ENCODE data around the gene TRIO.

Gene TRIO

DNA sequence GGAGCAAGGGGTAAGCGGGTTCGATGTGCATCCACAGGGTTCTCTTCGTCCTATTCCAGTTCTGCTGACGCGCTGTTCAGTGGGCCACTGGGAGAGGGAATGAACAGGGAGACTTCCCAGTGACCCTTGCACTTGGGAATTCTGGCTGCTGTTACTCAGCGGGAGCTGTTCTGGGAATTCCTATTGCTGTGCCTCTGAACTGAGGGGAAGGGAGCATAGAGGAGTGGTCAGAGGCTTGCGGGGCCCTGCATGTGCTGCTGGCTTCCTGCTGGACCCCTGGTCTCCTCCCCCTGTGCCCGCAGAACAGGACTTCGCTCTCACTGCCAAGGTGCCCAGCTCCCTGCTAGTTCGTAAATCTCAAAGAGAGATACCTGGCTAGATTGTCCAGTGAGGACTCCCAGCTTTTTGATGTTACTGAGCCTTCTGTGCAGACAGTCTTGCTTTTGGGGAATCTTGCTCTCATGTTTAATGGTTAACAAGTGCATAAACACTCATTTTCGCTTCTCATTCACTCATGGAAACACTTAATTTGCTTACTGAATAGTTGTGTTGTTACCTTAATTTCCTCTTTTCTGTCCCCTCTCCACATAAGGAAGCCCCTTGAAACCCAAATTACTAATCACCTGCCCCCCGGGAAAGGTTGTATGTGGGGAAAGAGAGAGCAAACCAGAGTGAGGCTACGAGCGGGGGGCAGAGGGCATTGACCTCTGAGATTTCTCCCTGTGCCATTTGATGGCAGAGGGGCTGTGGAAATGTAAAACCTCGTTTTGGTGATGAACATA, 5.9 kb downstream of the TRIO start:
- no peak for DNase-seq

GRCh38 chr5:14149672-14150274, 6.6 kb downstream of the TRIO start:
- no peak for DNase-seq

DNA sequence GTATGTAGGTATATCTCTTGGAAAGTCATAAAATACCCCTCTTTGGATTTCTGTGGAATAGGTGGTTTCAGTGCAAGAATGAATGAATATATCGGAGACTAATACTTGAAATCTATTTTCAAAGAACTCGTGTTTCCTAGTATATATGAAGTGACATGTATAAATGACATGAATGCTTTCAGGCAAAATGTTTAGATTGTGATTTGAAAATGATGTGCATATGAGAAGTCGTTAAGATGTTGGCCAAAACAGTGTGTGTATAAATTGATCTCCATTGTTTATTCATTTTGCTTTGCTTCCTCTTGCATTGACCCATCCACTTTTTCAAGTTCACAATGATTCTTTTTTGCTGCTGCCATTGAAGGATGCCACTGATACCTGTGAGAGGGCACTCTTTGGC, 8.3 kb downstream of the TRIO start:
- DNase-seq: no peak

GRCh38 chr5:14153071-14153864, 10.1 kb downstream of the TRIO start:
- DNase-seq: no peak

DNA sequence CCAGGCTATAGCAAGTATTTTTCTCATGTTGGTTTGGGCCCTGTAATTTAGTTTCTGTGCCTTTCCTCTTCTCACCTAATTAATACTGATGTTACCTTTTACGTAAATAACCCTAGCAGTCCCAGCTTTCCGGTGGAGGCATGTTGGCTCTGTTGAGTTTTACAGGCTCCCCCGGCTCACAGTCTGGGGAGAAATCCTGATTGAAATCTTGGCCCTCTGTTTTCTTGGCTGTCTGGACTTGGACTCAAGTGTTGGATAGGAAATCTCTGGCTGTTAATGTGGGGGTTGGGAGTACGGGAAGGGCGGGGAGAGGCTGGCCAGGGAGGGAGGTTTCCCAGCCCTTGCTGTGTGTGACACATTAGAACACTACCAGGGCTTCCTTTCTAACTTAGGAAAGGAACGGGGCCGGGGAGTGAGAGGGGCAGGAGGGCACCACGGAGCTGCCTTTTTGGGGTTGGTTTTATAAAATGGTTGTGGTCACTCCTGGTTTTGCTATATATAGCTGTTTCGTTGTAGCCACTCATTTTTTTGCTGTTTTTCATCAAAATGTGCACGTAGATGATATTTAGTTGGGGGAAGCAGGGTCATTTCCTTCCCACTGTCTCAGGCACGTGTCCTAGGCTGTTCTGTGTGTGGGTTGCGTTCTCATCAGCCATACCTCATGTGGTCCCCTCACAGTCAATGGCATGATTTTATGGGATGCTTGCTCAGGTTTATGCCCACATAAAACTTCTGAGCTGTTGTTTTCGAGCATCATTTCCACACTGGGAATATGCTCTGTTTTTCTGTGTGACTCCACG, 11.0 kb downstream of the TRIO start:
- peak; percentile 33 for DNase-seq

- DNase-seq: no peak
These were observed 11.9 kb downstream of the TRIO start for GRCh38 chr5:14155075-14155474.

GRCh38 chr5:14155739-14156138, 12.6 kb downstream of the TRIO start:
- no peak for DNase-seq

DNA sequence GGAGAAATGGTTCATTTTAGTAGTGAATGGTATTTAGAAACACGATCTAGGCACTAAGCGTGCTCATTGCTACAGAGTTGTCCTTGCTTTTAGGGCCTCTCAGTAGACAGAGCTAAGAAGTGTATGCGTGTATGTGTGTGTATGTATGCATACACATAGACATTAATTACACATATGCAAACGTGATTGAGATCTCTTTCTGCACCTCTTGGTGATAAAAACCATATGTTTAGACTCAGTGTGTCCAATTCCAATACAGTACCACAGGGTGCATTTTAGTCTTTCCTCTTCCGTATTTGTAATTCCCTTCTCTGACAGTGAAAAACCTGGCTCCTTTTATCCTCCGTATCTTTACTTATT, 13.1 kb downstream of the TRIO start:
- DNase-seq: no peak

DNA sequence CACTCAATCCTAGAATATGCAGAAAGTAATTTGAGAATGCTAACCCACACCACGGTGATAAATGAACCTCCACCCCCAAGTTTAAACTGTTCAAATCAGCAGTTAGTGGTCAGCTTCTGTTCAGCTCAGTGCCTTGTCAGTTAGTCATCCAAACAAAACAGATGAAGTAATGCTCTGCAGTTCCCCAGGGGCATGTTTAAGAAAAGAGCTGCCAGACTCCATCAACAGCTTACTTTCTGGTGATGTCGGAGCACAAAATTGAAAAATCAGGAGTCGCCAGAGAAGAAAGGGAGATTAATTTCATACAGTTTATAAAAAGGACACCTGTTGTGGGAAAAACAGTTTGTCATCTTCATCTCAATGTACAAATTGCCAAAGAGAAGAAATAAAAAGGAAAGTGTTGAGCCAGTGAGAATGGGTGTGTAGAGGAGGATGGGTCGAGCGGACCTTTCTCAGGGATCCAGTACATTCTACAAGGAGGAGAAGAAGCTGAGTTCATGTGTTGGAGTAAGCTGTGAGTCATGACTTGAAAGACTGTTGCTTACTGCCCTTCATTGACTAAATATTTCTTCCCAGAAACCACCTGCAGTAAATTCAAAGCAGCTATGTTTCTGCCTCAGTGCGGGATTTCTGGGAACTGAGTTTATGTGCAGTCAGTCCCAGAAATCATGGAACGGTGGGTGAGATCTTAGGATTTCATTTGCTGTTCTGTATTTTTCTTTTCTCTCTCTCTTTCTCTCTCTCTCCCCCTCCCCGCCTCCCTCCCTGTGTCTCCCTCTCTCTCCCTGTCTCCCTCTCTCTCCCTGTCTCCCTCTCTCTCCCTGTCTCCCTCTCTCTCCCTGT, 13.7 kb downstream of the TRIO start:
- DNase-seq: peak; percentile 33

- no peak for DNase-seq
These were observed 14.3 kb downstream of the TRIO start for GRCh38 chr5:14157493-14157782.

- no peak for DNase-seq
These were observed 15.9 kb downstream of the TRIO start for GRCh38 chr5:14158890-14159666.

DNA sequence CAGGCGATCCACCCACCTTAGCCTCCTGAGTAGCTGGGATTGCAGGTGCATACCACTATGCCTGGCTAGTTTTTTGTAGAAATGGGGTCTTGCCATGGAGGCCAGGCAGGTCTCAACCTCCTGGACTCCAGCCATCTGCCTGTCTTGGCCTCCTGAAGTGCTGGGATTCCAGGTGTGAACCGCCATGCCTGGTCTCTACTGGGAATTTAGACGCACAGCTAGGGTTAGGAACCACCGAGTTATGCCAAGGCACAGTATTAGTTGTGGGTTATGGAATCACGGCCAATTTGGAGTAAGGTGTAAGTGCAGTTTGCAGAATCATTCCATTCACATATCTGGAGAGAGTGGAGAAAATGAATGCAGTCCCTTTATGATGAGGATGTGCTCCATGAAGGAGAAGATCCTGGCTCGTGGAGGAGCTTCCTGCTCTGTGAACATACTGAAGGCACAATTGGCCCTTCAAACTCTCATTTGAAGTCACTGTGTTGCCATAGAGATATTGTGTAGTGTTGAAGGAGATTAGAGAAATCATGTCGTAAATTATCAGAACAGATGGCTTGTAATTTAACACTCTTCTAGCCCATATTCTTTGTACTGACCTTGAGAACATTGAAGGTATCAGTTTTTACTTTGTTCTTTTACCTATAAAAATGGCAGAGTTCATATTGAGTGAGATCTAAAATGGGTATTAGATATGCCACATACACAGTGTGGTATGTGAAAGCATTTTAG, 18.8 kb downstream of the TRIO start:
- DNase-seq: peak; percentile 80

DNA sequence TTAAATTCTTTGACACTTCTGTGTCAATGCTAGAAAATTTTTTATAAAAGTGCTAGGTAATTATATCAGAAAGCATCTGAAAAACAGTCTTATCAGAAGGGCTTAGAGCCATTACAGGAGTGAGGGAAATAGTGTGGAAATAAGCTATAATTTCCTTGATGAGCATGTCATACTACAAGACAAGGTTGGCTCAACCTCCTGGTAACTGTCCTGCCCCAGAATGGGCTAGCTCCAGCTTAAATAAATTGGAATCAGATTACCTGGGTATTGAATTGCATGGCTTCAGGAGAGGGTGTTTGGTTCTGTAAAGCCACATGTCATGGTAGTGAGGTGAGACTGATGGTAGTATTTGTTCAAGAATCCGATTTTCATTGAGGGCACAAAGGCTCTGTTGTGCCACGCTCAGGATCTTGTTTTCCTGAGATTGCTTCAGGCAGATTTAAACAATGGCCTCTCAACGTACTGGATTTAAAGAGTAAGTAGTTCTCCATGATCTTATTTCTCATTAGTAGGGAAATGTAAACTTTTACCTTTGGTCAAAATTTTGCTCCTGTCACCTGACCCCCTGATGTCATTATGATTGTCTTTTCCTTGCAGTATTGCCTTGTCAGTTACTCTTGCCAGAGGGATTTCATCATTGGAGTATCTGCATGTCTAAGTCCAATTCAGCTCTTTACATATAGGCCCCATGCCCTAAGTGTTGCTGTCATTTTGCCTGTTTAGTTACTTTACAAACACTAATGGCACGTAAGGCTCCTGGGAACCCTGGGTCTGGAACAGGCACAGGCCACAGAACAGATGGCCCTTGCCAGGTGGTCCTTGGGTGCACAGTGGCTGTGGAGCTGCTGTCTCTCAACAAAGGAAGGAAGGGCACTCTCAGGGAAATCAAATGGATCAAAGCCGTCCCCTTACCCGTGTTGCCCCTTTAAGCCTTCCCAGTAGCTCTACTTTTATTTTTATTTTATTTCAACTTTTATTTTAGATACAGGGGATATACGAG, 21.3 kb downstream of the TRIO start:
- DNase-seq: no peak

GRCh38 chr5:14165375-14166106, 22.4 kb downstream of the TRIO start:
- no peak for DNase-seq

DNA sequence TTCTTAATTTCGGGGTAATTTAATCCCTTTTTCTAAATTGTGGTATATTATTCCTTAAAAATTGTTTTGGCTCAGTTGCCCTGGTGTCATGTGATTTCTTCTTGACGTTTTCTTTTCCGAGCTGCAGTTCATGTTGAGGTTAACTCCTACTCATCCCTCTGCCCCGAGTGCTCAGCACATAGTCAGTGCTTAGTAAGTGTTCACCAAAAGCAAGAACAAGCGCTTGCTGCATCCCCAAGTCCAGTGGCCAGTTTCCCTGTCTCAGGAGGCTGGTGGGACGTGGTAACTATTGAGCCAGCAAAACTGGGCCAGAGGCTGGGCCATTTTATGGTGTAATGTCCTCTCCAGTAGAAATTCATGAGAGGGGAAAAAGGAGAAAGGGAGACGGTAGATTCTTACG, 23.3 kb downstream of the TRIO start:
- no peak for DNase-seq

- peak; percentile 31 for DNase-seq
These were observed 24.2 kb downstream of the TRIO start for GRCh38 chr5:14167211-14167845.

DNA sequence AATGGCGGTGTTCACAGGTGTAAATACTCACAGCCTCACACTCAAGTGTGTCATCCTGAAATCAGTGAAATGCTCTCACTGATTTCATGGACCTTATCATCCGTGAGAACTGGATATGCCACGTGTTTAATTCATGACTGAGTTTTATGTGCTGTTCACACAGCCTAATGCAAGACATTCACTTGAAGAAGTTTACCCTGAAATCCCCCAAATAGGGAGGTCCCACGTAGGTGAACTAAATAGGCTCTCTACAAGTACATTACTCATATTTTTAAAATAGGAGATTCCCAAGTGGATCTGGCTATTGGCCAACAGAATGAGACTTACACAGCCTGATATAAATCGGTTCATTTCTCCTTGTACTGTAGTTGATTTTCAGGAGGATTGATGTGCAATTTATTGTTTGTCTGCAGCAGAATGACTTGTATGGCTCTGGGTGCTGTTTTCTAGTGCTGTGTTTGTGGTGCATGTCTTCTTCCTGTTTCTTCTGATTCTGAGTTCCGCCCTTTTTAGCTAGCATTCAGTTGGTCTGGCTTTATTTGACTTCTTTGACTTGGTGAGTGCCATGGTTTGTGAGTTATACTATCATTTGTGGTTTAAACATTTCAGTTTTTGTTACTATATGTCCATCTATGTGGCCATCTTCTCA, 25.1 kb downstream of the TRIO start:
- DNase-seq: no peak

GRCh38 chr5:14168793-14169262, 25.7 kb downstream of the TRIO start:
- no peak for DNase-seq

Measured in NCI-H510A (cell line).